K562 (cell line): Measurements from ENCODE around the gene EFCAB5. TPM values are rescaled to one million over a fixed set of nuclear protein-coding genes. Genes with fewer than 3 reads are reported as not detected.

Source experiments
- ATF3 ChIP-seq, 2 experiments: fragments of 450-650 bp in 1 of 2; sonication (generic) in 1 of 2; formaldehyde crosslinking in 1 of 2; IDR thresholded peaks in 1 of 2; conservative IDR thresholded peaks in 1 of 2; 2 replicates each; pipeline versions ENCODE4 v1.6.1 to v1.8.1; 2016 to 2023; ENCODE audit warnings: mild to moderate bottlenecking in 2 of 2, moderate library complexity in 2 of 2, inconsistent platforms in 1 of 2, missing genetic modification reagents in 1 of 2
- BHLHE40 ChIP-seq: IDR thresholded peaks from 2 replicates; pipeline ENCODE4 v1.6.1; 2011; ENCODE audit warnings: low read length, improper control_type of control experiment
- E4F1 ChIP-seq: fragments of 250-450 bp; sonication (Bioruptor Pico); IDR thresholded peaks from 2 replicates; pipeline ENCODE4 v1.5.0; 2021; ENCODE audit warnings: mild to moderate bottlenecking, borderline replicate concordance
- SIX5 ChIP-seq, 2 experiments: IDR thresholded peaks; 2 replicates each; pipeline ENCODE4 v1.6.1; 2011; ENCODE audit warnings: low read length in 2 of 2, borderline replicate concordance in 1 of 2, low read depth in 1 of 2, mild to moderate bottlenecking in 1 of 2, moderate library complexity in 1 of 2; ENCODE audit not compliant: insufficient read depth in 1 of 2
- polyA plus RNA-seq, 8 experiments: library from polyadenylated mRNA; depleted of rRNA in 4 of 8; stranded (reverse) in 5 of 8; unstranded in 3 of 8; fragments of >200 nt; fragmentation: Nextera tagmentation in 2 of 8; fragmentation: Illumina TruSeq in 1 of 8; extraction: Ambion mirVana in 2 of 8; extraction: Trizol in 1 of 8; gene quantifications; 2 replicates each; pipeline versions ENCODE4 v1.2.1 to v1.2.3, GENCODE V29; 2011 to 2014; ENCODE audit warnings: inconsistent platforms in 1 of 8, missing spikeins in 1 of 8
- total RNA-seq, 7 experiments: library from RNA; depleted of rRNA in 6 of 7; stranded (reverse); fragments of >200 nt in 6 of 7; fragmentation: Illumina TruSeq in 2 of 7; extraction: Trizol in 2 of 7; gene quantifications; 2 replicates each; pipeline versions ENCODE4 v1.2.1 to v1.2.3, GENCODE V29; 2011 to 2021; ENCODE audit warnings: low replicate concordance in 1 of 7

EFCAB5 gene
- total and polyA plus RNA-seq, 9 of the 15 experiments (the other 6 are each of a cell fraction or from before 2014, with no cell fraction given), result 0.06 to 0.11 TPM; not detected in 7

DNA sequence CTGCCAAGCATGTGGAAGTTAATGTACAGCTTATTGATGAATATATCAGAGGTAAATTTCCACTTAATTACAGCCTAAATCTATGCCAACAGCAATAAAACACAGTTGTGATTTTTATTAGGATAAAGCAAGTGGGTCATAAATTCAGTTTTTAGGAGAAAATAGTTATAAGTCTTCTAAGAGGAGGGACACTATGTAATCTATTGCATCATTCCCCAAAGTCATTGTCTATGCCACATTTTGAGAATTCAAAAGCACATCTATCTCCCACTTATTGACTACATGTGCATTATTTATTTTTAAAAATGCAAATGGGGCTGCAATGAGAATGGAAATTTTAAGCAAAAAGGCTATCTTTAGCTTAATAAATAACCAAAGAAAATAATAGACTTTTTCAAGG, 151.5 kb downstream of the EFCAB5 start (continued):
- TF ChIP-seq E4F1 (CRISPR knock-in tag) (no peak), SIX5 (IDR thresholded peaks at IDR 0.05; ENCODE audit: borderline replicate concordance in 1 of 2, insufficient read depth in 1 of 2, low read depth in 1 of 2, low read length in 2 of 2) (no peak), BHLHE40 (no peak), ATF3 (IDR thresholded peaks at IDR 0.05) (peak; percentile 85), ATF3 (CRISPR knock-in tag; conservative IDR thresholded peaks at IDR 0.05) (no peak)
